Esophagus squamous epithelium (tissue), 5 donors: ENCODE measurements around the gene KIF6. TPM values are rescaled to one million over a fixed set of nuclear protein-coding genes. Genes with fewer than 3 reads are reported as not detected.

Experiments
- DNase-seq: peaks from one replicate; lab custom pipeline; 2025; lab: John Stamatoyannopoulos, UW
- H3K27ac ChIP-seq, 4 donors: fragments of 200-600 bp; sonication (generic); one replicate each; pipeline ENCODE4 v1.5.1; 2016 to 2019; ENCODE audit warnings: mild to moderate bottlenecking in 1 of 4
- H3K27me3 ChIP-seq, 4 donors: fragments of 200-600 bp; sonication (generic); 1 replicate in 3 of 4; 2 replicates in 1 of 4; pipeline versions ENCODE4 v1.5.1 to v1.6.0; 2017 to 2021; ENCODE audit warnings: antibody characterized with exemption in 1 of 4
- H3K36me3 ChIP-seq, 3 donors: fragments of 200-600 bp; sonication (generic); one replicate each; pipeline ENCODE4 v1.5.1; 2016 to 2019
- H3K4me1 ChIP-seq, 3 donors: fragments of 200-600 bp; sonication (generic); one replicate each; pipeline ENCODE4 v1.5.1; 2017 to 2019
- H3K4me3 ChIP-seq, 4 donors: fragments of 200-600 bp; sonication (generic); 1 replicate in 3 of 4; 2 replicates in 1 of 4; pipeline ENCODE4 v1.5.1; 2016 to 2019; ENCODE audit warnings: mild to moderate bottlenecking in 2 of 4, moderate library complexity in 1 of 4
- H3K9me3 ChIP-seq, 3 donors: fragments of 200-600 bp; sonication (generic); one replicate each; pipeline ENCODE4 v1.5.1; 2016 to 2019
- CTCF ChIP-seq, 6 experiments: fragments of 450-650 bp in 4 of 6; fragments of 200-600 bp in 2 of 6; sonication (generic) in 2 of 6; IDR thresholded peaks; one replicate each; pipeline ENCODE4 v1.5.1; 2016 to 2019; ENCODE audit warnings: antibody characterized with exemption in 6 of 6, mild to moderate bottlenecking in 4 of 6, moderate library complexity in 4 of 6
- POLR2A ChIP-seq, 4 donors: fragments of 450-650 bp; IDR thresholded peaks; one replicate each; pipeline ENCODE4 v1.6.1; 2017; ENCODE audit warnings: antibody characterized with exemption in 4 of 4, mild to moderate bottlenecking in 4 of 4, moderate library complexity in 3 of 4
- WGBS, 2 donors: methylation state at CpG; one replicate each; pipeline ENCODE4 v1.1.5; 2018; 5-methylcytosine and 5-hydroxymethylcytosine counted together
- intact Hi-C: fragments of 100-400 bp; cut with DNase I; formaldehyde crosslinking; loops from one replicate; pipeline ENCODE4 v1.15.0; 2022
- total RNA-seq, 4 donors: library from RNA; depleted of rRNA; stranded (reverse); fragments of >200 nt; gene quantifications; one replicate each; pipeline ENCODE4 v1.1.0, GENCODE V29; 2016
- donor health status: DM: yes; HTN: yes; CAD: no.

The KIF6 gene
- total RNA-seq, 4 donors from 2014 or later, result 0.19 TPM; not detected in 3

GRCh38 chr6:39343396-39343870, 381.8 kb downstream of the KIF6 start:
- H3K27me3 ChIP-seq, result peaks cover 0 to 12% (median 0%) of the 10 kb centered on the region in 4 donors
- DNase-seq, result no peak
- no peaks in the 10 kb centered on the region for H3K36me3 ChIP-seq
- no peak for TF ChIP-seq CTCF (IDR thresholded peaks at IDR 0.05)
- TF ChIP-seq POLR2A (IDR thresholded peaks at IDR 0.05), result no peak
- peaks cover 0 to 43% (median 0%) of the 10 kb centered on the region in 3 donors for H3K4me1 ChIP-seq
- intact Hi-C loops, result no loop called here
- no peak overlapping the region for H3K4me3 ChIP-seq
- WGBS, 2 donors, result 55 to 75% methylated on average over 4 to 9 of the region's 9 CpGs
- H3K27ac ChIP-seq, result no peak overlapping the region
- no peaks in the 10 kb centered on the region for H3K9me3 ChIP-seq

GRCh38 chr6:39342692-39343395, 382.4 kb downstream of the KIF6 start:
- peak overlapping the region in 1 of 4 donors; percentile 13 for H3K27ac ChIP-seq
- H3K27me3 ChIP-seq, result peaks cover 0 to 12% (median 0%) of the 10 kb centered on the region in 4 donors
- H3K4me3 ChIP-seq, result no peak overlapping the region
- peaks cover 0 to 43% (median 0%) of the 10 kb centered on the region in 3 donors for H3K4me1 ChIP-seq
- 51 to 56% methylated on average over 7 to 12 of the region's 14 CpGs for WGBS, 2 donors
- intact Hi-C loops, result no loop called here
- no peak for DNase-seq
- TF ChIP-seq POLR2A (IDR thresholded peaks at IDR 0.05), result no peak
- TF ChIP-seq CTCF (IDR thresholded peaks at IDR 0.05), result no peak
- H3K9me3 ChIP-seq, result no peaks in the 10 kb centered on the region
- H3K36me3 ChIP-seq, result no peaks in the 10 kb centered on the region

GRCh38 chr6:39341937-39342336, 383.3 kb downstream of the KIF6 start:
- Histone ChIP-seq H3K4me1 (peaks cover 0 to 43% (median 0%) of the 10 kb centered on the region in 3 donors), H3K27me3 (peaks cover 0 to 12% (median 0%) of the 10 kb centered on the region in 4 donors), H3K9me3 (no peaks in the 10 kb centered on the region), H3K4me3 (no peak overlapping the region), H3K36me3 (no peaks in the 10 kb centered on the region), H3K27ac (no peak overlapping the region)
- no peak for TF ChIP-seq POLR2A (IDR thresholded peaks at IDR 0.05)
- no peak for TF ChIP-seq CTCF (IDR thresholded peaks at IDR 0.05)
- intact Hi-C loops, result no loop called here
- WGBS, 2 donors, result 65 to 93% methylated on average over 5 of the region's 5 CpGs
- no peak for DNase-seq

- H3K27me3 ChIP-seq, result peaks cover 0 to 12% (median 0%) of the 10 kb centered on the region in 4 donors
- WGBS, 2 donors, result 82 to 90% methylated on average over 3 of the region's 3 CpGs
- DNase-seq, result no peak
- no peak for TF ChIP-seq CTCF (IDR thresholded peaks at IDR 0.05)
- TF ChIP-seq POLR2A (IDR thresholded peaks at IDR 0.05), result no peak
- H3K4me1 ChIP-seq, result peaks cover 0 to 47% (median 0%) of the 10 kb centered on the region in 3 donors
- H3K4me3 ChIP-seq, result no peak overlapping the region
- intact Hi-C loops, result no loop called here
- no peaks in the 10 kb centered on the region for H3K9me3 ChIP-seq
- no peak overlapping the region for H3K27ac ChIP-seq
- H3K36me3 ChIP-seq, result no peaks in the 10 kb centered on the region
These were observed 383.9 kb downstream of the KIF6 start for GRCh38 chr6:39341352-39341751.

- intact Hi-C loops, result no loop called here
- no peak for DNase-seq
- TF ChIP-seq CTCF (IDR thresholded peaks at IDR 0.05) (no peak), POLR2A (IDR thresholded peaks at IDR 0.05) (no peak)
- Histone ChIP-seq H3K36me3 (no peaks in the 10 kb centered on the region), H3K4me1 (peaks cover 0 to 54% (median 0%) of the 10 kb centered on the region in 3 donors), H3K4me3 (no peak overlapping the region), H3K9me3 (no peaks in the 10 kb centered on the region), H3K27ac (no peak overlapping the region), H3K27me3 (peaks cover 0 to 12% (median 0%) of the 10 kb centered on the region in 4 donors)
- 21 to 24% methylated on average over 6 to 9 of the region's 10 CpGs for WGBS, 2 donors
These were observed 385.2 kb downstream of the KIF6 start for GRCh38 chr6:39339868-39340550.
